GM19025 (cell line): Measurements from ENCODE around the gene FILIP1L.
"Not testable (repeated sequence)": the region's sequence is repeated elsewhere in the genome, so short reads cannot be mapped to it uniquely, and the experiment has no call there.

ENCODE experiments used
- ATAC-seq: cut with Tn5 transposase; IDR thresholded peaks from one replicate; pipeline ENCODE4 v1.9.1; 2021; ENCODE audit warnings: mild to moderate bottlenecking, low read depth, moderate library complexity; ENCODE audit not compliant: unreplicated experiment

The FILIP1L gene

DNA sequence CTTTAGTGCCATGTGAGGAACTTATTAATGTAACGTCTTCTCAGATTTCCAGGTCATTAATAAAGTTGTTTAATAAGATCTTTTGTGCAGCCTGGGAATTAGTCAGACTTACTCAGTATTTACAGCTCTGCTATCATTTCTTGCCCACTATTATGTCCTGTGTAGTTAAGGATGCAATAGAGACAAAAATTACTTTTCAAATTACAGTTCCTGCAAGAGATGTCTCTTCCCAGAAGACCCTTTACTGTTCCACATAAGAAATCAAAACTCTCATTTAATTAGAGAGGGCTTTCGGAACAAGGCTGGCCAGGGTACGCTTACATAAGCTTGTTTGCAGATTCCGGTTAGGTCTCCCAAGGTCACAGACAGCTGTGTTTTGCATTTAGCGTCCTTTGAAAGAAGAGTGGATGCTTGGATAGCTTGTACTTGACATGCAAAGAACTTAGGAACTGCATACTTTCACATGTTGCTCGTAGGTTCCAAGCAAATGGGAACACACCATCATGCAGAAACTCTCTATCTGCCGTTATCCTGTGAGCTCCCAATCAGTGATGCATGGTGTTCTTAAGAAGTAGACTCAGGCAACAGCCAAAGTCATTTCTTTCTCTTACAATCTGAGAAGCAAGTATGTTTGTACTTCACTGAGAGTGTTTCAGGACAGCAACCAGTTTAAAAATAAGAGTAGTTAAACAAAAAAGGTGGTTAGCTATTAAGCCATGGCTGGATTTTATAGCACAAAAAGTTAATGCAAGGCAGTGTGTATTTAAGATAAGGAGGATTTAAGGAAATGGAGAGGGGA, 37.4 kb downstream of the FILIP1L start:
- ATAC-seq: no peak

DNA sequence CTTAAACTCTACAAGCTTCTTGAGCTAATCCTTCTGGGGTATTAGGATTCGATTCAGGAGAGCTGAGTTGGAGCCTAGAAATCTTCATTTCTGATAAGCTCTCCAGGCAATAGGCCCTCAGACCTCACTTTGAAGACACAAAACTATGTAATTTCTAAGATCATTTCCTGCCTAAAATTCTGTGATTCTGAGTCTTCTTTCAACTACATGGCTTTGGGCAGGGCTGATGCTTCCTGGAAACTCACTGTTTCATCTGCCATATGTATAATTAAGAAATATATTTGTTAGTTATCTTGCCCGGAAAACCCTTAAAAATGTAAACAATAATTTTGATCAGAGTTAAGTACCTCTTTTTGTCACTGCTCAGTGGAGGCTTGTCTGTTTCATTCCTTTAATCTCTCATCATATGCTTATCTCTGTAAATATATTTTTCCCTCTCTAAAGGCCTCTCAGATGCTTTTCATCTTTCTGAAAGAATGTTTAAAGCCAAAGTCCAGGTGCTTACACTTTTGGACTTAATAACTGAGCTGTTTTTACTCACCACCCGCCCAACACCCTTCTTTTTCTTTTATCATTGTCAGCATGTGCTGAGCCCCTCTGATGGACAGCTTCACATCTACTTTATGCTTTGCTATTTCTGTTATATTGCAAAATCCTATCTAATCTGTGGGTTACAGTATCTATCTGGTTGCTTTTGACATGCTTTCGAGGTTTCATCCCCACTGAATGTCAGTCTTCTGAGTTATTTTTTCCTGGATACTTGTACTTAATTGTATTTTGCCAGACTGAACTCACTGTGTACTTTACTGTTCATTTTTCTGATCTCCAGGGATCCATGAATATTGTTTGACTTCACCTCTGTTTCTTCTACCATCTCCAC, 38.2 kb downstream of the FILIP1L start:
- no peak for ATAC-seq

- no peak for ATAC-seq
Observed at GRCh38 chr3:100075196-100075595, 39.1 kb downstream of the FILIP1L start.

DNA sequence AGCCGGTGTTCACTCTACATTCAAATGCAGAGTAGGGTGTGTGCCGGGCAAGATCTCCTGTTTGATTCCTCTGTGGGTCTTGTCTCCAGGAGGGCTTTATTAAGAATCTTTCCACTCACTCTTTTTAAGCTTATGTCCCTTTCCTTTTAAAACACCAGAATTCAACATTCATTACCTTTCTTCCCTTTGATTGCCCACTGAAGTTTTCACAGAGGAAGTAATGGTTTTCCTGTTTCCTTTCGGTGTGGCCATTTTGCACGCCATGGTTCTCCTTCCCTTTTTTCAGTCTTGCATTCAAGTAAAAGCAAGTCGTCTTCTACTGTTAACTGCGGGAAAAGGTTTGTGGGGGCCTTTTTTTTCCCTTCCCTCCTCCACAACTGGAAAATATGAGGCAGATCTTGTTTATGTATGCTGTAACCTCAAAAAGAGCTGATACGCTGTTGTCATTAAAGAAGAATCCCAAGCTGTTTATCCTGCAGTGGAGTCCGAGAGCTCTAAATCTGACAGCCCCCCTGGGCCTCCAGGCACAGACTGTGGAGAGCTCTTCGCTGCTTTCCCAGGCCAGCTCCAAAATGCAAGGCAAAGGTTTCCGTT, 40.5 kb downstream of the FILIP1L start:
- ATAC-seq: no peak

- no peak for ATAC-seq
Observed at GRCh38 chr3:100073049-100073713, 41.1 kb downstream of the FILIP1L start.

GRCh38 chr3:100072326-100073048, 41.8 kb downstream of the FILIP1L start:
- ATAC-seq: no peak

- no peak for ATAC-seq
Observed at GRCh38 chr3:100069472-100069871, 44.8 kb downstream of the FILIP1L start.

DNA sequence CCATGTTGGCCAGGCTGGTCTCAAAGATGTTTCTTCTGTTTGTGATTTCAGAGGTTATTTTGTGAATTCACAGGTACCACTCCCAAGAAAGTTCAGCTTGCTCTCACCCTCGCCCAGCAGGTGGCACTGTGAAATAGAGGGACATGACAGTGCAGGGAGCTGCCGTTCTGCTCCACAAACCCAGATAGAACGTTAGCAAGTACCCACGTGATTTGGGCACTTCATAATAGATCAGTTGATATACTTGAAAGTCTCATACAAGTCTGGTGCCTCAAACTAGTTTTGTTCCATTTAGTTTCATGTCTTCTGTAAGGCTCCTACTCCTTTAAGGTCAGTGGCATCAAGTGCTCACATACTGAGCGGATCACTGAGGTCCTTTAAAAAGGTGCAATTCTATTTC, 45.5 kb downstream of the FILIP1L start:
- ATAC-seq: peak; percentile 54

GRCh38 chr3:100067589-100067988, 46.7 kb downstream of the FILIP1L start:
- no peak for ATAC-seq

- no peak for ATAC-seq
Observed at GRCh38 chr3:100063929-100064461, 50.3 kb downstream of the FILIP1L start.

- ATAC-seq: no peak
Observed at GRCh38 chr3:100062665-100063064, 51.6 kb downstream of the FILIP1L start.

- ATAC-seq: peak; percentile 49
Observed at GRCh38 chr3:100060685-100061484, 53.4 kb downstream of the FILIP1L start.

DNA sequence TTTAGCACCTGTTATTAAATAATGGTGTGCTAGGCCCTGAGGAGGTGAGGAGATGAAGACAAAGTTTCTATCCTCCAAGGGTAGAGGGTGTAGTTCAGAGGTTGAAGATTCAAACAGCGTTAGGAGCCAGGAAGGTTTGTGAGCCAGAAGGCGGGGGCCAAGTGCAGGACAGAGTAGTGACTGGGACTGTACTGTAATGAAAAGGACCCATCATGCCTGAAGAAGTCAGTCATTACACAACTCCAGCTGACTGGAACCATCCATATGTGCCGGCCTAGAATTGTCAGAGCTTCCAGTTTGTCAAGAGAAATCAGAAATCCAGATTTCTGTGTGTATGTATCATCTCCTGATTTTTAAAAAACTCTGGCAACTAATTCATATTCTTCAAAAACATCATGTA, 54.8 kb downstream of the FILIP1L start:
- no peak for ATAC-seq

GRCh38 chr3:100057716-100058575, 56.4 kb downstream of the FILIP1L start:
- no peak for ATAC-seq

GRCh38 chr3:100053951-100054620, 60.2 kb downstream of the FILIP1L start:
- ATAC-seq: no peak

DNA sequence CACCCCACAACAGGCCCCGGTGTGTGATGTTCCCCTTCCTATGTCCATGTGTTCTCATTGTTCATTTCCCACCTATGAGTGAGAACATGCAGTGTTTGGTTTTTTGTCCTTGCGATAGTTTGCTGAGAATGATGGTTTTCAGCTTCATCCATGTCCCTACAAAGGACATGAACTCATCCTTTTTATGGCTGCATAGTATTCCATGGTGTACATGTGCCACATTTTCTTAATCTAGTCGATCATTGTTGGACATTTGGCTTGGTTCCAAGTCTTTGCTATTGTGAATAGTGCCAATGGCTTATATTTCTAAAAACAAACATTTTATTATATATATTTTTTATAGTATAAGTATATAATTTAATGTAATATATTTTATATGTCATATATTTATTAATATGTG, 62.8 kb downstream of the FILIP1L start:
- ATAC-seq: not testable (repeated sequence)

- no peak for ATAC-seq
Observed at GRCh38 chr3:100048248-100048647, 66.1 kb downstream of the FILIP1L start.
